ENCODE measurements around the gene NEUROG3. TPM values are rescaled to one million over a fixed set of nuclear protein-coding genes. Genes with fewer than 3 reads are reported as not detected.

Gene NEUROG3
- total and polyA plus RNA-seq, 2 of the 8 experiments (the other 6 are each of a cell fraction or from before 2014, with no cell fraction given) = 0.45 TPM; not detected in 1

GRCh38 chr10:69577268-69578232 lies 4.3 kb upstream of the NEUROG3 start:
- FAIRE-seq (no peak), DNase-seq (ENCODE audit: low read depth in 1 of 2, low spot score in 2 of 2) (peak in 1 of 2 experiments; percentile 65)
- H3K18ac ChIP-seq (ENCODE audit: extremely low read depth, low read length) = no peak overlapping the region; the same call in 1 of the 2 replicates
- H3K23me2 ChIP-seq (ENCODE audit: low read depth, low read length) = peaks cover 18% of the 10 kb centered on the region; the same call in 1 of the 2 replicates
- no peak overlapping the region for H3K27ac ChIP-seq (ENCODE audit: low read depth, low read length)
- peaks cover 8 to 51% (median 31%) of the 10 kb centered on the region in 4 experiments for H3K4me1 ChIP-seq (replicated peaks in 1 of 4; ENCODE audit: control insufficient read depth in 3 of 4, insufficient read depth in 4 of 4, low read length in 3 of 4)
- no peaks in the 10 kb centered on the region for H3K79me1 ChIP-seq (ENCODE audit: low read depth, low read length)
- H3K36me3 ChIP-seq (ENCODE audit: control insufficient read depth in 2 of 4, insufficient read depth in 4 of 4, low read length in 3 of 4) = no peaks in the 10 kb centered on the region
- H3K4me3 ChIP-seq (ENCODE audit: extremely low read depth in 1 of 4, insufficient read depth in 2 of 4, low read depth in 3 of 4, low read length in 4 of 4) = peak overlapping the region; percentile 22 to 62 (median 34); a peak in 7 of 8 replicates
- no peak overlapping the region for H2BK15ac ChIP-seq (ENCODE audit: low read length)
- no peak overlapping the region for H2BK120ac ChIP-seq (replicated peaks; ENCODE audit: low read depth, low read length)
- no peaks in the 10 kb centered on the region for H3K79me2 ChIP-seq (ENCODE audit: control insufficient read depth in 1 of 2, insufficient read depth in 2 of 2, low read length in 2 of 2)
- no peak overlapping the region for H3K9ac ChIP-seq (replicated peaks in 1 of 4; ENCODE audit: extremely low read depth in 1 of 4, low read depth in 3 of 4, low read length in 3 of 4)
- peak overlapping the region; percentile 77 to 95 for H3K4me2 ChIP-seq (ENCODE audit: insufficient read depth in 1 of 2, low read depth in 2 of 2, low read length in 2 of 2)
- ChIA-PET POLR2A (ENCODE audit: partially characterized antibody) (interaction anchor here (0.8 to 7.1 kb wide), 5 partner anchors 9 to 60 kb away, joined by 3 to 67 read pairs (median 4); no protein-coding TSS in a partner anchor), CTCF (ENCODE audit: partially characterized antibody) (interaction anchor here (0.9 to 47.4 kb wide), 11 partner anchors 8 to 220 kb away, joined by 3 to 578 read pairs (median 5); no protein-coding TSS in a partner anchor)
- no peak overlapping the region for H3K23ac ChIP-seq (ENCODE audit: insufficient read length)
- H2AFZ ChIP-seq (ENCODE audit: low read length) = no peak overlapping the region; the same call in 1 of the 2 replicates
- H2BK12ac ChIP-seq (ENCODE audit: low read depth, low read length) = peak overlapping the region; percentile 75; the same call in 1 of the 2 replicates
- no peak overlapping the region for H2AK5ac ChIP-seq (ENCODE audit: low read depth, low read length)
- H2BK20ac ChIP-seq (ENCODE audit: low read length) = 0 out of 2 replicates have a peak overlapping the region, but pooled peaks have one; percentile 34
- H4K20me1 ChIP-seq (replicated peaks in 1 of 2; ENCODE audit: control insufficient read depth in 1 of 2, insufficient read depth in 2 of 2, low read length in 2 of 2) = peaks cover 5 to 12% of the 10 kb centered on the region in 2 experiments
- no peak overlapping the region for H4K8ac ChIP-seq (ENCODE audit: extremely low read depth, insufficient read depth, low read length)
- no peak overlapping the region for H4K91ac ChIP-seq (replicated peaks; ENCODE audit: insufficient read length, low read length)
- no peak overlapping the region for H4K5ac ChIP-seq (ENCODE audit: insufficient read length, low read depth, low read length)
- peaks cover 0 to 4% of the 10 kb centered on the region in 2 experiments; a peak in 1 of 4 replicates for H3K9me3 ChIP-seq (ENCODE audit: insufficient read depth in 2 of 2, low read depth in 1 of 2, low read length in 1 of 2)
- no peak overlapping the region for H3K14ac ChIP-seq (ENCODE audit: insufficient read length)
- 2% methylated on average over 42 of the region's 51 CpGs; no CpG with 5 or more reads in 1 of the 2 experiments for WGBS, 2 experiments (ENCODE audit: extremely low coverage in 1 of 2, insufficient coverage in 1 of 2, insufficient read length in 1 of 2, insufficient replicate concordance in 2 of 2, low coverage in 1 of 2, low lambda C conversion rate in 2 of 2, missing lambda C conversion rate in 1 of 2)
- no peak overlapping the region for H3K56ac ChIP-seq (replicated peaks; ENCODE audit: insufficient read length, low read depth, low read length)
- H2BK5ac ChIP-seq (ENCODE audit: low read depth, low read length) = no peak overlapping the region
- no peak overlapping the region for H3K4ac ChIP-seq (replicated peaks; ENCODE audit: insufficient read length, low read depth, low read length)
- peaks cover 79 to 93% (median 90%) of the 10 kb centered on the region in 4 experiments for H3K27me3 ChIP-seq (replicated peaks in 1 of 4; ENCODE audit: control insufficient read depth in 3 of 4, extremely low read depth in 1 of 4, insufficient read depth in 3 of 4, low read length in 3 of 4)
- TF ChIP-seq CTBP2 (IDR thresholded peaks at IDR 0.05; ENCODE audit: borderline replicate concordance, insufficient read depth, insufficient read length, low read length) (peak; percentile 99), MAX (IDR thresholded peaks at IDR 0.05) (peak; percentile 62), BACH1 (IDR thresholded peaks at IDR 0.05; ENCODE audit: low read length) (no peak), SUZ12 (IDR thresholded peaks at IDR 0.05; ENCODE audit: low read length) (peak; percentile 90; the same call in 1 of the 2 replicates), E2F6 (IDR thresholded peaks at IDR 0.05) (0 out of 2 replicates have a peak, but pooled peaks have one; percentile 10), CREB1 (IDR thresholded peaks at IDR 0.05) (no peak), EGR1 (IDR thresholded peaks at IDR 0.05; ENCODE audit: borderline replicate concordance, low read depth, low read length) (peak; percentile 59; the same call in 1 of the 2 replicates), EZH2 (IDR thresholded peaks at IDR 0.05; ENCODE audit: low read depth, low read length, severe bottlenecking) (peak; percentile 92)
